HUES6 (cell line): Measurements from ENCODE around the gene GATAD2A.
"Not testable (repeated sequence)": the region's sequence is repeated elsewhere in the genome, so short reads cannot be mapped to it uniquely, and the experiment has no call there.

Experiments
- H3K27ac ChIP-seq: 2 replicates; pipeline ENCODE4 v1.7.0; 2013; ENCODE audit warnings: low read depth, mild to moderate bottlenecking, low read length, inconsistent platforms
- H3K27me3 ChIP-seq: 2 replicates; pipeline ENCODE4 v1.6.1; 2013; ENCODE audit warnings: low read length; ENCODE audit not compliant: control insufficient read depth, insufficient read depth
- H3K36me3 ChIP-seq: 2 replicates; pipeline ENCODE4 v1.6.1; 2013; ENCODE audit warnings: low read length; ENCODE audit not compliant: control insufficient read depth, insufficient read depth
- H3K4me1 ChIP-seq: 2 replicates; pipeline ENCODE4 v1.6.1; 2013; ENCODE audit warnings: low read length; ENCODE audit not compliant: control insufficient read depth, insufficient read depth
- H3K4me3 ChIP-seq: 2 replicates; pipeline ENCODE4 v1.5.1; 2013; ENCODE audit warnings: low read depth, low read length
- H3K9ac ChIP-seq: one replicate; pipeline ENCODE4 v1.6.1; 2013; ENCODE audit warnings: mild to moderate bottlenecking, low read length
- H3K9me3 ChIP-seq: 2 replicates; pipeline ENCODE4 v1.6.1; 2013; ENCODE audit warnings: low read depth, low read length; ENCODE audit not compliant: control insufficient read depth, insufficient read depth

Gene GATAD2A

DNA sequence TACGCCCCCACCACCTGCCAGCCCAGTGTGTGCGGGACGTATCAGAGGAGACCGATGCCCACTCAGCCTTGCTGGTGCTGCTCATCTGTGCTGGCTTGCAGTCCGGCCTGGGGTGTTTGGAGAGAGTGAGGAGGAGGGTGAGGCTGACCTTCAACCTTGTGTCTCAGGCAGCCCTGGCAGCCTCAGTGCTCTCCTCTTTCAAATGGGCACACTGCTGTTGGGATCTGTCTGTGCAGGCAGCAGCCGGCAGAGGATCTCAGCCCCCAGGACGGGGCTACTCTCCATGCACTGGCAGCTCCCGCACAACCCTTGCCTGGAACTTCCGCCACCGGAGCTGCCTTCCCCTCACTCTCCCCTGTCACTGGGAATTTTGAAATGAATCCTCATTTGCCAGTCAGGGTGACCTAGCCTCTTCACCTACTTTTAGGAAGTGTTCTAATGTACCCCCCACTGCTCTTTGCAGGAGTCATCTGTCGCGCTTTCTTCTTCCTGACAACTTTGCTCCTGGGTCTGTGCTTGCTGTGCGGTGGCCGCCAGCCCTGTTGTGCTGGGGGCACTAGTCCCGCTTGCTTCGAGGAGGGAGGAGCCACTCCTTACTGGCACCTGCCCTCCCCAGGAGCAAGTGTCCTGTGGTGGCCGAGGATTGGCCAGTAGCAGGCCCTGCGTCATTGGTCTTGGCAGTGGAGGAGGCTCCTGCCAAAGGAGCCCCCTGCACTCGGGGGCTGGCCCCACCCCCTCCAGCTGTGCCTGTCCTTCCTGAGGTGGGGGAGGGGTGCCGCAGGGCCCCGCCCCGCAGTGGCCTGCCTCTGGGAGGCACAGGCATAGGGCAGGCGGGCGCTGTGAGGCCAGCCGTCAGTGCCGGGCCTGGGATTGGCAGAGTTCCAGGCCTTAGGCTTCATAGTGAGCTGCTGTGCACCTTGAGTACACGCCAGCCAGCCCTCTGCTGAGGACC lies 56.5 kb downstream of the GATAD2A start:
- Histone ChIP-seq H3K27me3 (no peaks in the 10 kb centered on the region), H3K4me1 (peaks cover 71% of the 10 kb centered on the region), H3K27ac (peak overlapping the region; percentile 44; the same call in 1 of the 2 replicates), H3K36me3 (peaks cover 35% of the 10 kb centered on the region), H3K4me3 (peak overlapping the region; percentile 43), H3K9ac (peak overlapping the region; percentile 57), H3K9me3 (peaks cover 10% of the 10 kb centered on the region)

DNA sequence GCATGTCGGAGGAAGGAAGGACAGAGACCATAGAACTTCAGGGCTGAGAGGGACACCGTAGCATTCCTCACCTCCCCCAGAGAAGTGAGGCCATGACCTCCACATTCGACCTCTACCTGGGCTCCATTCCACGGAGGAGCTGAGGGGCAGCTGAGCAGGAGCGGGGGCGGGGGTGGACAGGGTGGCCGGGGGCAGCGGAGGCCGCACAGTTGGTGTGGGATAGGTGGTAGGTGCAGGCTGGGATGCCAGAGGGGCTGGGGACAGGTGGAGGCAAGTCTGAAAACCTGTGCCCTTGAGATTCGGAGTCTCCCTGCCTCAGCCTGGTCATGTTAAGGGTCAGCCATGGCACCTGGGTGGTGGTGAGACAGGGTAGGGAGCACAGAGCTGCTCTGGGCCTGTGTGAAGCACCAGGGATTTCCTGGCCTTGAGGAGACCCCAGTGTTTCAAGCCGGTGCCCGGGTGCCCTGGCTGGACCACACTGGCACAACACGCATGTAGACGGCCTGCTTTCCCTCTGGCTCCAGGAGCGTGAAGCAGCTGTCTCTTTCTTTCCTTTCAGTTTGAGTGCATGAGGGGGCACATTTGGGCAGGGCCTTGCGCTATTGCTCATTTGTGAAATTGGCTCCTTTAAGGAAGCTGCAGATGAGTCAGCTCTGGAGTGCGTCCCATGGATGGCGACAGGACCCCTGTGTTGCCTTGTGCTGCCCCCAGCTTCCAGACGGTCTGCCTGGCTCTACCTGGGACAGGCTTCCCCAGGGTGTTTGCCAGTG lies 58.1 kb downstream of the GATAD2A start:
- Histone ChIP-seq H3K36me3 (peaks cover 42% of the 10 kb centered on the region), H3K27ac (peak overlapping the region; percentile 90), H3K4me3 (no peak overlapping the region), H3K27me3 (no peaks in the 10 kb centered on the region), H3K9me3 (peaks cover 24% of the 10 kb centered on the region), H3K4me1 (peaks cover 63% of the 10 kb centered on the region), H3K9ac (peak overlapping the region; percentile 69)

GRCh38 chr19:19464339-19465098 lies 59.0 kb downstream of the GATAD2A start:
- no peak overlapping the region for H3K4me3 ChIP-seq
- peak overlapping the region; percentile 90 for H3K27ac ChIP-seq
- peaks cover 54% of the 10 kb centered on the region for H3K4me1 ChIP-seq
- H3K36me3 ChIP-seq: peaks cover 44% of the 10 kb centered on the region
- H3K9ac ChIP-seq: peak overlapping the region; percentile 69
- no peaks in the 10 kb centered on the region for H3K27me3 ChIP-seq
- peaks cover 27% of the 10 kb centered on the region for H3K9me3 ChIP-seq

DNA sequence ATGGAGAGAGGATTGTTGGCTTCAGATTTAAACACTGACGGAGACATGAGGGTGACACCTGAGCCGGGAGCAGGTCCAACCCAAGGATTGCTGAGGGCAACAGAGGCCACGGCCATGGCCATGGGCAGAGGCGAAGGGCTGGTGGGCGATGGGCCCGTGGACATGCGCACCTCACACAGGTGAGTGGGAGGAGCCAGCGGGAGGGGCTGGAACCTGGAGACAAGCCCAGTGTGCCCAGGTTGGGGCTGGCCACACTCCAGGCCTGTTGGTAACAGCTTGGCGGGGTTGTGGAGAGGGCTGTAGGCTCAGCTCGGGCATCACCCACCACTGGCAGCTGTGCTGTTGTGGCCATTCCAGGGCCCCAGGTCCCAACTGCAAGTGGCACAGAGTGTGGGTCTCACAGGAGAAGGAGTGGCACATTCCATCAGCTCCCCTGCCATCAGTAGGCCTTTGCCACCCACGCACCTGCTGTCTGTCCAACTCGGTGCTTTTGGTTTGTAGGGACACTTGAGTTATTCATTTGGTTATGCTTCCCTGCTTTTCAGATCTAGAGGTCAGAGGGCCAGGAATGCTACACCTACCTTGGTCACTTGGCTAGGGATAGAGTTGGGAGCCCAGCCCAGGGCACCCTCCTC lies 60.1 kb downstream of the GATAD2A start:
- H3K4me1 ChIP-seq: peaks cover 43% of the 10 kb centered on the region
- peaks cover 27% of the 10 kb centered on the region for H3K9me3 ChIP-seq
- H3K27ac ChIP-seq: no peak overlapping the region
- no peak overlapping the region for H3K9ac ChIP-seq
- H3K27me3 ChIP-seq: no peaks in the 10 kb centered on the region
- no peak overlapping the region for H3K4me3 ChIP-seq
- H3K36me3 ChIP-seq: peaks cover 44% of the 10 kb centered on the region

DNA sequence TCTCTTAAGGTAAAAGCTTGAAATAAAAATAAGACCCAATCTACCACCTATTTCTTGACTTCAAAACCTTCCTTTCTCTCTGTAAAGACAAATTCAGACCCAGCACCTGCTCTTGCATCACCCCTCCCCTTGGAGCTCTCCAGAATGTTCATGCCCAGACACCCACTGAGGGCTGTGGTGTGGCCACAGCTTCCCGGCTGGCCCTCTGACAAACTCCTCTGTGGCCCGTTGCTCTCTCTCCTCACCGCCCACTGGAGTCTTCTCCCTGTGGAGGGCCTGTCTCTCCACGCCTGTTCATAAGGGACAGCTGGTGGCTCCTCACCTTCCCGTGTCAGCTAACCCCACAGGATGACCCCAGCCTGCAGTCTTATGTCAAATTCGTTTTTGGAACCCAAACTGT lies 60.7 kb downstream of the GATAD2A start:
- peaks cover 44% of the 10 kb centered on the region for H3K36me3 ChIP-seq
- H3K27me3 ChIP-seq: no peaks in the 10 kb centered on the region
- H3K9me3 ChIP-seq: peaks cover 27% of the 10 kb centered on the region
- H3K4me1 ChIP-seq: peaks cover 37% of the 10 kb centered on the region
- no peak overlapping the region for H3K27ac ChIP-seq
- no peak overlapping the region for H3K4me3 ChIP-seq
- no peak overlapping the region for H3K9ac ChIP-seq

DNA sequence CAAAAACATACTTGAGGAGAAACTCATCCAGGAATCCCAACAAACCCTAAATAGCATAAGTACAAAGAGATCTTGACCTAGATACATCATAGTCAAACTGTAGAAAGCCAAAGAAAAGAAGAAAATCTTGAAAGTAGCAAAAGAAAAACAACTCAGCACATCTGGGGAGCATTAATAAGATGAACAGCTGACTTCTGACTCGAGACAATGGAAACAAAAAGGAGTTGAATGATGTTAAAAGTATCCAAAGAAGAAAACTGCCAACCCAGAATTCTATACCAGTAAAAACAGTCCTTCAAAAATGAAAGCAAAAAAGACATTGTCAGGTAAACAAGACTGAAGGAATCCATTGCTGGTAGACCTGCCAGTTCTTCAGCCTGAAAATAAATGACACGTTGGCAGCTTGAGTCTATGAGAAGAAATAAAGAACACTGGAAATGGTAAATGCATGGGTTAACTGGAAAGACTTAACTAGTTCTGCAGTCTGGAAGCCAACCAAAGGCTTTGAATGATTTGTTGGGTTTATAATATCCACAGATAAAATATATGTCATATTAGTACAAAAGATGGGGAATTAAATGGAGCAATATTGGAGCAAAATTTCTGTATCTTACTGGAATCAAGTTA lies 63.1 kb downstream of the GATAD2A start:
- H3K9ac ChIP-seq: no peak overlapping the region
- peaks cover 15% of the 10 kb centered on the region for H3K4me1 ChIP-seq
- H3K36me3 ChIP-seq: peaks cover 52% of the 10 kb centered on the region
- no peaks in the 10 kb centered on the region for H3K27me3 ChIP-seq
- no peak overlapping the region for H3K4me3 ChIP-seq
- no peak overlapping the region for H3K27ac ChIP-seq
- H3K9me3 ChIP-seq: peaks cover 27% of the 10 kb centered on the region

DNA sequence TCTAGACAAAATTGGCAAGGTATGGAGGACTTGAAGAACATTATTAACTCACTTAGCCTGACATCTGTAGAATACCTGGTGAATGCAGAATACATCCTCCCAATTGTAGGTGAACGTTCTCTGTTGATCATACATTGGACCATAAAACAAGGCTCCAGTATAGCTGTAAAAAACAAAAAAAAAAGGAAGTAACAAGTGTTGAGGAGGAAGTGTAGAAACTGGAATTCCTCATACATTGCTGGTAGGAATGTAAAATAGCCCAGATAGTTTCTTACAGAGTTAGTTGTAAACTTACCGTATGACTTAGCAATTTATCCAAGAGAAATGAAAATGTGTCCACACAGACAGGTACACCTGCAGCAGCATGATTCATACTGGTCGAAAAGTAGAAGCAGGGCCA lies 65.1 kb downstream of the GATAD2A start:
- H3K27me3 ChIP-seq: no peaks in the 10 kb centered on the region
- no peak overlapping the region for H3K27ac ChIP-seq
- H3K36me3 ChIP-seq: peaks cover 41% of the 10 kb centered on the region
- no peak overlapping the region for H3K4me3 ChIP-seq
- H3K9ac ChIP-seq: no peak overlapping the region
- H3K9me3 ChIP-seq: peaks cover 27% of the 10 kb centered on the region
- H3K4me1 ChIP-seq: peaks cover 17% of the 10 kb centered on the region

DNA sequence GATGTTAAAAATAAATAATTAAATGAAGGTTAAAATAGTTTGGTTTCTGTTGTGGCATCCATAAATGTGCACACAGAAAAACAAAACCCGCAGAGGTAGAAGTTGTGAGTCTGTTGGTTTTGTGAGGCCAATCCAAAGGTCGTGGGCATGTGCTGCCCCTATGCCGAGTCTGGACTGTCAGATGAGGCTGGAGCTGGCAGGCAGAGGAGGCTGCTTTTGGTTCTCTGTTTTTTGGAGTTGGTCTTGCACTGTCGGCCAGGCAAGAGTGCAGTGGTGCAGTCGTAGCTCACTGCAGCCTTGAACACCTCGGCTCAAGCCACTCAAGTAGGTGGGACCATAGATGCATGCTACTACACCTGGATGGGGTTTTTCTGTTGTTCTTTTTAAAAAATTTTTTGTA lies 66.2 kb downstream of the GATAD2A start:
- H3K9me3 ChIP-seq: peaks cover 20% of the 10 kb centered on the region
- H3K9ac ChIP-seq: no peak overlapping the region
- no peak overlapping the region for H3K27ac ChIP-seq
- H3K4me1 ChIP-seq: peaks cover 27% of the 10 kb centered on the region
- peaks cover 30% of the 10 kb centered on the region for H3K36me3 ChIP-seq
- no peak overlapping the region for H3K4me3 ChIP-seq
- H3K27me3 ChIP-seq: no peaks in the 10 kb centered on the region

DNA sequence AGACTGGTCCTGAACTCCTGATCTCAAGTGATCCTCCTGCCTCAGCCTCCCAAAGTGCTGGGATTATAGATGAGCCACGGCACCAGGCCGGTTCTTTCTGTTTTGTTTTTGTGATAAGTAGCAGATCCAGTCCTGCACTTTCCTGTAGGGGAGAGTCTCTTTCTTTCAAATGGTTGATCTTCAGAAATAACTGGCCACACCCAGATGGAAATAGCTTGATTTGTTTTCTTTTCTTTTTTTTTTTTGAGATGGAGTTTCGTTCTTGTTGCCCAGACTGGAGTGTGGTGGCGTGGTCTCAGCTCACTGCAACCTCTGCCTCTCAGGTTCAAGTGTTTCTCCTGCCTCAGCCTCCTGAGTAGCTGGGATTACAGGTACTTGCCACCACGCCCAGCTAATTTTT lies 66.6 kb downstream of the GATAD2A start:
- H3K36me3 ChIP-seq: peaks cover 26% of the 10 kb centered on the region
- not testable (repeated sequence) for H3K4me3 ChIP-seq, H3K27ac ChIP-seq, H3K9ac ChIP-seq, H3K27me3 ChIP-seq
- peaks cover 17% of the 10 kb centered on the region for H3K9me3 ChIP-seq
- peaks cover 30% of the 10 kb centered on the region for H3K4me1 ChIP-seq
